ENCODE data around the gene CFB. TPM values are rescaled to one million over a fixed set of nuclear protein-coding genes. Genes with fewer than 3 reads are reported as not detected.
"Not testable (repeated sequence)": the region's sequence is repeated elsewhere in the genome, so short reads cannot be mapped to it uniquely, and the experiment has no call there.

Gene CFB
- total RNA-seq, 2 donors from 2014 or later: 32.1 to 48.6 TPM

DNA sequence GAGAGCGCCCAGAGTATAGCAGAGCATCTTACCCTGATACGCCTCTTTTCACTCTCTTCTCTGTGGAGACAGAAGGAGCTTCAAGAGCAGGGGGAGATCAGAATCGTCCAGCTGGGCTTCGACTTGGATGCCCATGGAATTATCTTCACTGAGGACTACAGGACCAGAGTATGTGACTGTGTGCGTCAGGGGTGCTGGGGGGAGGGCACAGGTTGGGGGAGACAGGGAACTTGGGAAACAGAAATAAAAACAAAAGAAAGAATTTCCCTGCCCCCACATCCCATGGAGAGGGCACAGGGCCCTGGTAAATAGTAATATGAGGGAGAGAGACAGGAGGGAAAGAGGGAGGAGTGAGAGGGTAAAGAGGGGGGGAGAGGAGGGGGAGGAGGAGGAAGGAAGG is 32.9 kb downstream of the CFB start:
- intact Hi-C loops (cut with DNase I): no loop called here
- Histone ChIP-seq H3K4me3 (no peak overlapping the region), H3K4me1 (replicated peaks) (no peaks in the 10 kb centered on the region), H3K9me3 (no peaks in the 10 kb centered on the region), H3K27me3 (replicated peaks; ENCODE audit: insufficient read depth) (no peaks in the 10 kb centered on the region), H3K27ac (no peak overlapping the region), H3K36me3 (no peaks in the 10 kb centered on the region)
- DNase-seq (ENCODE audit: low spot score): no peak
- 91% methylated on average over 5 of the region's 5 CpGs for WGBS
- TF ChIP-seq POLR2AphosphoS5 (IDR thresholded peaks at IDR 0.05) (no peak), POLR2A (IDR thresholded peaks at IDR 0.05) (no peak)
- TF ChIP-seq, protein P1, sequence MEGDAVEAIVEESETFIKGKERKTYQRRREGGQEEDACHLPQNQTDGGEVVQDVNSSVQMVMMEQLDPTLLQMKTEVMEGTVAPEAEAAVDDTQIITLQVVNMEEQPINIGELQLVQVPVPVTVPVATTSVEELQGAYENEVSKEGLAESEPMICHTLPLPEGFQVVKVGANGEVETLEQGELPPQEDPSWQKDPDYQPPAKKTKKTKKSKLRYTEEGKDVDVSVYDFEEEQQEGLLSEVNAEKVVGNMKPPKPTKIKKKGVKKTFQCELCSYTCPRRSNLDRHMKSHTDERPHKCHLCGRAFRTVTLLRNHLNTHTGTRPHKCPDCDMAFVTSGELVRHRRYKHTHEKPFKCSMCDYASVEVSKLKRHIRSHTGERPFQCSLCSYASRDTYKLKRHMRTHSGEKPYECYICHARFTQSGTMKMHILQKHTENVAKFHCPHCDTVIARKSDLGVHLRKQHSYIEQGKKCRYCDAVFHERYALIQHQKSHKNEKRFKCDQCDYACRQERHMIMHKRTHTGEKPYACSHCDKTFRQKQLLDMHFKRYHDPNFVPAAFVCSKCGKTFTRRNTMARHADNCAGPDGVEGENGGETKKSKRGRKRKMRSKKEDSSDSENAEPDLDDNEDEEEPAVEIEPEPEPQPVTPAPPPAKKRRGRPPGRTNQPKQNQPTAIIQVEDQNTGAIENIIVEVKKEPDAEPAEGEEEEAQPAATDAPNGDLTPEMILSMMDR (IDR thresholded peaks at IDR 0.05): no peak

DNA sequence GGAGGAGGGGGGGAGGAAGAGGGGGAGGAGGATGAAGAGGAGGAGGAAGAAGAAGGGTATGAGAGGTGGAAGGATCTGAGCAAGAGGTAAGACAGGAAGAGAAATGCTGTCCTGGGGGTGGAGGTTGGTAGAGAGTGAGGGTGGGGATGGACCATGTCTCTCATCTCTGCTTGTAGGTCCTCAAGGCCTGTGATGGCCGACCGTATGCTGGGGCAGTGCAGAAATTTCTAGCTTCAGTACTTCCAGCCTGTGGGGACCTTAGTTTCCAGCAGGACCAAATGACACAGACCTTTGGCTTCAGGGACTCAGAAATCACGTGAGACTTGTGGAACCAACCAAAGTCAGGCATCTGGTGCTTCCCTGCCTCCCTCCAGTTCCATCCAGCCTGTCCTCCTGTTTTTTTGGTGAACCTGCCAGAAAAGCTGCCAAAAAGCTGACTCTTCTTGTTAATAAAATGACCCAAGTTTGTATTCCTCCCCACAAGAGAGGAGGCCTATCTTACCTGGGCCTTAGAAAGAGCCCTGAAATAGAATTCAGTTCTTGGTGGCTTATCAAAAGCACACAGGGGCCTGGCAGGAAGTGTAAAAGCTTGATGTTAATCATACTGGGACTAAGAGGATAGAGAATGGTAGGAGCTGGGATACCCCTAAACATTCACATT is 33.5 kb downstream of the CFB start:
- H3K4me3 ChIP-seq: no peak overlapping the region
- no peak overlapping the region for H3K27ac ChIP-seq
- H3K27me3 ChIP-seq (replicated peaks; ENCODE audit: insufficient read depth): no peaks in the 10 kb centered on the region
- TF ChIP-seq, protein P1 (IDR thresholded peaks at IDR 0.05): no peak
- no peak for TF ChIP-seq POLR2A (IDR thresholded peaks at IDR 0.05)
- no peak for TF ChIP-seq POLR2AphosphoS5 (IDR thresholded peaks at IDR 0.05)
- intact Hi-C loops (cut with DNase I): no loop called here
- no peak for DNase-seq (ENCODE audit: low spot score)
- no peaks in the 10 kb centered on the region for H3K9me3 ChIP-seq
- H3K36me3 ChIP-seq: no peaks in the 10 kb centered on the region
- WGBS: 89% methylated on average over 3 of the region's 3 CpGs
- no peaks in the 10 kb centered on the region for H3K4me1 ChIP-seq (replicated peaks)

DNA sequence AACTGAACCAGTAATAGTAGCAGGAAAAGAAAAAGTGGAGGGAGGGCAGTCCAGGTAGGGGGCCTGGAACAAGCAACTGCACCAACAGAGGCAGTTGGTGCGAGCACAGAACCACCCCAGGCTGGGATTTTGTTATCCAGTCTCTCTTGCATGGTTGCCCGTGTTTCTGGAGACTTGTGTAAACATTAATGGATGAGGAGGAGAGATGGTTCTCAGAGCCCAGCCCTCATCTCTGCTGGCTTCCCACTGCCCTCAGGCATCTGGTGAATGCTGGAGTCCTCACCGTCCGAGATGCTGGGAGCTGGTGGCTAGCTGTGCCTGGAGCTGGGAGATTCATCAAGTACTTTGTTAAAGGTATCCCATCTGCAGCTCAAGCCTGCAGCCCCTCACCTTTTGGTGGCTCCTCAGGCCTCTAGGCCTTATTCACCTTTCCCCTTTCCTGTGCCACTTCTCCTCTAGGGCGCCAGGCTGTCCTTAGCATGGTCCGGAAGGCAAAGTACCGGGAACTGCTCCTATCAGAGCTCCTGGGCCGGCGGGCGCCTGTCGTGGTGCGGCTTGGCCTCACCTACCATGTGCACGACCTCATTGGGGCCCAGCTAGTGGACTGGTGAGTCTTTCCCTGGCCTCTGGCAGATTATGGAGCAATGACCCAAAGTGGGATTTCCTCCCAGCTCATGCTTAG is 34.4 kb downstream of the CFB start:
- DNase-seq (ENCODE audit: low spot score); H3K27ac ChIP-seq: not testable (repeated sequence)

DNA sequence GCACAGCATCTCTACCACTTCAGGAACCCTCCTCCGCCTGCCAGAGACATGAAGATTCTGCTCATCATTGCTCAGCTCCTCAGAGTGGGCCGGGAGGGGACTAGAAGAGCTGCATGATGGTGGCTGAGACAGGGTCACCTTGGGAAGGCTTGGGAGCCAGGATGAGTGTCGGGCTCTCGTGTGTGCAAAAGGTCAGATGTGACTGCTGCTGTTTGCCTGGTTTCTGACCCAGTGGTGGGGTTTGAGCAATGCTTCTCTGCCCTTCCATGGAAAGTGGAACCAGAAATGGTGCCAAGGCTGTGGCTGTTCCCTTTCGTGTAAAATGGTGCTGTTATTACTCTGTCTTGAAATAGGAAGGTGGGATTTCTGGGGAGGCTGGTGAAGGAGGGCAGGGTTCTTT is 35.1 kb downstream of the CFB start:
- H3K27me3 ChIP-seq (replicated peaks; ENCODE audit: insufficient read depth); H3K4me1 ChIP-seq (replicated peaks); intact Hi-C loops (cut with DNase I); H3K9me3 ChIP-seq; H3K36me3 ChIP-seq; DNase-seq (ENCODE audit: low spot score); H3K27ac ChIP-seq; H3K4me3 ChIP-seq: not testable (repeated sequence)
- WGBS: no CpG with 5 or more reads among the region's 5 CpGs

More for the DNA sequence above, 34.4 kb downstream of the CFB start:
- H3K36me3 ChIP-seq; H3K4me1 ChIP-seq (replicated peaks); H3K27me3 ChIP-seq (replicated peaks; ENCODE audit: insufficient read depth); intact Hi-C loops (cut with DNase I); H3K9me3 ChIP-seq; H3K4me3 ChIP-seq: not testable (repeated sequence)
- WGBS: 91% methylated on average over 13 of the region's 13 CpGs

DNA sequence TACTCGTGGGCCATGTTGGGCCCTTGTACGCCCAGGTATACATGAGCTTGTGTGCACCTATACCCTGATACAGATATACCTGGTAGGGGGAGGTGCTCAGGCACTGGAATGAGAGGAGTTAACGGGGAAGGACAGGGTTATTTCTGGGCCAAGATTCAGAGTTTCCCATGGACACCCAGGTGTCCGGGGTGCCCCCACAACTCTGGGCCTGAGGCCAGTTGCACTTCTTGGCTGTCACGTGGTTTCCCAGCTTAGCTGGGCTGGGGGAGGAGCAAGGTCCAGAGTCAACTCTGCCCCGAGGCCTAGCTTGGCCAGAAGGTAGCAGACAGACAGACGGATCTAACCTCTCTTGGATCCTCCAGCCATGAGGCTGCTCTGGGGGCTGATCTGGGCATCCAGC is 35.8 kb downstream of the CFB start, which contains the start of gene C4A:
TSS of gene C4A (plus strand) at position 314 of the 400 bp plus-strand sequence. CDS start at position 365, 51 bp downstream.
- H3K4me3 ChIP-seq; intact Hi-C loops (cut with DNase I); H3K9me3 ChIP-seq; H3K4me1 ChIP-seq (replicated peaks); H3K36me3 ChIP-seq; DNase-seq (ENCODE audit: low spot score); H3K27ac ChIP-seq; H3K27me3 ChIP-seq (replicated peaks; ENCODE audit: insufficient read depth): not testable (repeated sequence)
- no CpG with 5 or more reads among the region's 7 CpGs for whole genome bisulfite sequencing

DNA sequence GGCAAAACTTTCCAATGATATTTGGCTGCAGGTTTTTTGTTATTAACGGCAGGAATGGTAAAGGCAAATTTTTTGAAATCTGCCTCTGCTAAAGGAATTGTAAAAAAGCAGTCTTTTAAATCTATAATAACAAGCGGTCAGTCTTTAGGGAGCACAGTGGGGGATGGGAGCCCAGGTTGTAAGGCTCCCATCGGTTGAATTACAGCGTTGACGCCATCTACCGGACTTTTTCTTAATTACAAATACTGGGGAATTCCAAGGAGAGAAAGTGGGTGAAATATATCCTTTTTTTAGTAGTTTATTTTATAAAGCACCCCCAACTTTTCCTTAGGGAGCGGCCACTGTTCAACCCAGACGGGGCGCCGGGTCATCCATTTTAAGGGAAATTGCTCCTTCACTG is 43.5 kb downstream of the CFB start:
- H3K27me3 ChIP-seq (replicated peaks; ENCODE audit: insufficient read depth); H3K9me3 ChIP-seq; H3K36me3 ChIP-seq; H3K4me3 ChIP-seq; H3K4me1 ChIP-seq (replicated peaks); H3K27ac ChIP-seq; intact Hi-C loops (cut with DNase I); DNase-seq (ENCODE audit: low spot score): not testable (repeated sequence)
- WGBS: no CpG with 5 or more reads among the region's 10 CpGs

DNA sequence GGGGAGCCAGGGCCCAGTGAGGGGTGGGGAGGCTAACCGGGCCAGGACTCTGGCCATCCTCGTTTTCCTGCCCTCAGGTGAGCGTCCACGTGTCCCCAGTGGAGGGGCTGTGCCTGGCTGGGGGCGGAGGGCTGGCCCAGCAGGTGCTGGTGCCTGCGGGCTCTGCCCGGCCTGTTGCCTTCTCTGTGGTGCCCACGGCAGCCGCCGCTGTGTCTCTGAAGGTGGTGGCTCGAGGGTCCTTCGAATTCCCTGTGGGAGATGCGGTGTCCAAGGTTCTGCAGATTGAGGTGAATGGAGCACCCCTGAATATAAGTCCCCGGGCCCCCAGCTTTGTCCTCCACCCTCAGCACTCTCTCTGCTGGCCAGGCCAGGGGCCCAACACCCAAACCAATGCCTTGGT is 48.5 kb downstream of the CFB start:
- H3K27me3 ChIP-seq (replicated peaks; ENCODE audit: insufficient read depth); H3K27ac ChIP-seq; H3K36me3 ChIP-seq; H3K9me3 ChIP-seq; H3K4me1 ChIP-seq (replicated peaks); DNase-seq (ENCODE audit: low spot score); H3K4me3 ChIP-seq; intact Hi-C loops (cut with DNase I): not testable (repeated sequence)
- no CpG with 5 or more reads among the region's 14 CpGs for WGBS

DNA sequence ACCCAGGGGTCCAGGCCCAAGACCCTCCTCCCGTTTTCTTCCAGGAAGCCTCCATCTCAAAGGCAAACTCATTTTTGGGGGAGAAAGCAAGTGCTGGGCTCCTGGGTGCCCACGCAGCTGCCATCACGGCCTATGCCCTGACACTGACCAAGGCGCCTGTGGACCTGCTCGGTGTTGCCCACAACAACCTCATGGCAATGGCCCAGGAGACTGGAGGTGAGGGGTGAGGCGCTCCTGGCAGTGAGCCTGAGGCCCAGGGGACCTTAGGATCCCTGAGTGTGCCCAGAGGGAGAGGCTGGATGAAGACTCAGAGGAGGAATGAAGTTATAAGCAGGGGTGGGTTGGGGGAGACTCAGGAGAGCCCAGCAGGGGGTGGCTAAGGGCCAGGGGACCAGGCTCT is 50.5 kb downstream of the CFB start:
- H3K9me3 ChIP-seq; DNase-seq (ENCODE audit: low spot score); H3K36me3 ChIP-seq; H3K4me1 ChIP-seq (replicated peaks); H3K27ac ChIP-seq; H3K4me3 ChIP-seq; intact Hi-C loops (cut with DNase I); H3K27me3 ChIP-seq (replicated peaks; ENCODE audit: insufficient read depth): not testable (repeated sequence)
- 88% methylated on average over 3 of the region's 6 CpGs for WGBS

Measured in prostate gland (tissue), 2 donors.